ENCODE data around the gene MVD. TPM values are rescaled to one million over a fixed set of nuclear protein-coding genes. Genes with fewer than 3 reads are reported as not detected.

MVD gene
- polyA plus RNA-seq, 1 donor = 30.1 TPM

DNA sequence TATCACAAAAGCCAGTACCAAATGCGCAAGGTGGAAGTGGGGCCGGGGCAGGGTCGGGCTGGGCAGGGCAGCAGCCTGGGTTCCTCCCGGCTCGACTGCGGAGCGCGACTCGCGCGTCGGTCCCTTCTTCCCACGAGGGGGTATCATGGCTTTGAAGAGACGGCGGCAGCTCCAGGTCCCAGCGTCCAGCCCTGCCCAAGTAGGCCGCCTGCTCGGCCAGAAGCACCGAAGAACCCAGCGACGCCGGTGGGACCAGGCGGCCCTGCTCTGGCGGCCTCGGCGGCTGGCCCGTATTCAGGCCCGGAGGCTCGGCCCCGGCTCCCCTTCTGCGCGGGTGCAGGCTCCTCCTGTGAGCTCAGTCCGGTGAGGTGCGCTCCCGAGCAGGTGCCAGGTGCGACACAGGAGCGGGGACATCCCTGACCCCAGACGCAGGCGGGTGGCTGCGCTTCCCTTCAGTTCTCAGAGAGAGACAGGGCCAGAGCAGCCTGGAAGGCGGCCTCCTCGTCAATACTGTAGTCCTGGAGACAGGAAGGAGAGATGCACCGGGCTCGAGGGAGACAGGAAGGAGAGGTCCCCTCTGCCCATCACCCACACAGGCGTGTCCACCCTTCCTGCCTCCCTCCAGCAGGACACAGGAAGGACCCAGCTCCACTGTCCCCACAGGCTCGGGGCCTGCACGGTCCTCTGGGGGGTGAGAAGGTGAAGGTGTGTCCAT lies 34.4 kb upstream of the MVD start:
- DNase-seq (ENCODE audit: low read depth) = no peak

- DNase-seq (ENCODE audit: low read depth) = no peak
These were observed 33.5 kb upstream of the MVD start for GRCh38 chr16:88696441-88696840.

DNA sequence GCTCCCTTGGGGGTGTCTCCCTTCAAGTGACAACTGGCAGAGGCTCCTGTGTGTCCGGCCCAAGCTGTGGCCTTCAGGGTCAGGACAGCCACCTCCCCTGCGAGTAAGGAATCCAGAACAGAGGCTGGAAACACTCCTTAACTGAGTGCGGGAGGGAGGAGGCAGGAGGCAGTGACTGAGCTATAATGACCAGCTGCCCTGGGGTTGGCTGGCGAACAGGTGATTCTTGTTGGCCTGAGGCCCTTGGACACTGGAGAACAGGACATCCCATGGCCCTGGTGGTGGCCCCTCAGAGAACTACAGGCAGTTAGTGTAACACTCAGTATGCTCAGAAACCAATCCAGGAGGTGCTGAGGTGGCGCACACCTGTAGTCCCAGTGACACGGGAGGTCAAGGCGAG lies 32.9 kb upstream of the MVD start:
- no peak for DNase-seq (ENCODE audit: low read depth)

DNA sequence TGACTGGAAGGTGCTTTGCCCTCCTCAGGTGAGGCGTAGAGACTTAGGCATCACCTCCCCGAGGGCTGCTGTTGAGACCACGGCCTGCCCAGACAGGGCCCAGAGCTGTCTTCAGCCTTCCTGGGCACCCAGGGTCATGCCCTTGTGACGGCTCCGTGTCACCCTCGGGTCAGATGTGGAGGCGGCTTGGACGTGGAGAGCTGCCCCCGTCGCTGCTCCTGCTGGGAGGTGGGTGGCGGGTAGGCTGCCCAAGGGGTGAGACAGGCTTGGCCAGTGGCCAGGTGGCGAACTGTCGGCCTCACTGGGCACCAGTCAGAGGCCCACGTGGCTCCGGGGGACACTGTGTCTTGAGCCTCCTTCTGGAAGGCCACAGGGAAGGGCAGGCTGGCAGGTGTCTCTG lies 32.3 kb upstream of the MVD start:
- DNase-seq (ENCODE audit: low read depth) = no peak

DNA sequence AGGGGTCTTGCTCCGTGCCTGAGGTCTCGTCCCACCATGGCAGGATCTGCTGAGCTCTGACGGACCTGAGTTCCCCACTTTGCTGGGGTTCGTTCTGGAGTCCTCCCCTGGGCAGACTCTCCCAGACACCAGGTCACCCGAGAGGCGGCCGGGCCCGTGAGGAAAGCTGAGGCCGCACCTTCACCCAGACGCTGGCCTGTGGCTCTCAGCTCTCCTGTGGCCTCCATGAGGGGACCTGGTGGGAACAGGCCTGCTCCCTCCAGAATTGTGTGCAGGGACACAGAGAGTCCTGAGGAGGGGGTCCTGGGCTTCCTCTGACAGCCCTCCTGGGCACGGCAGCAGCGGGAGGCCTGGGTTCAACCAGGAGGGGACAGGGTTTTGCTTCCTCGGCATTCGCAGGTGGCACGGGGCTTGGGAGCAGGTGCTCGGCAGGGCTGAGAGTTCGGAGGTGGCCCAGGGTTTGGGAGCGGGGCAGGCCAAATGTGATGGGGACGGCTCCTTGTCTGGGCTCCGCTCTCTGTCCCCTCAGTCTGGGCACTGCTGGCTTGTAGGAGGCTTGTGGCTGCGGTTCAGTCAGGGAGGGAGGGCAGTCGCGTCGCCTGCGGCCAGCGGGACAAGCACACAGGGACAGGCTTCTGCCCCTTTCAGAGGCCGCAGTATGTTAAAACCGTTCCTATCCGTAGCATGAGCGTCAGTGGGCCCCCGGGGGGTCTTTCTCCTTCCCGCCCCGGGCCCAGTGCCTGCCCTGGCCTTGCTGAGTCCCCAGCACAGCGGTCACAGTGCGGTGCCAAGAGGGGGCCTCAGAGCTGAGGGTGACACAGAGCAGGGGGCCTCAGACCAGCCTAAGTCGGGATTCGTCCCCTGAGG lies 31.6 kb upstream of the MVD start:
- no peak for DNase-seq (ENCODE audit: low read depth)

- no peak for DNase-seq (ENCODE audit: low read depth)
These were observed 30.7 kb upstream of the MVD start for GRCh38 chr16:88693420-88694177.

DNA sequence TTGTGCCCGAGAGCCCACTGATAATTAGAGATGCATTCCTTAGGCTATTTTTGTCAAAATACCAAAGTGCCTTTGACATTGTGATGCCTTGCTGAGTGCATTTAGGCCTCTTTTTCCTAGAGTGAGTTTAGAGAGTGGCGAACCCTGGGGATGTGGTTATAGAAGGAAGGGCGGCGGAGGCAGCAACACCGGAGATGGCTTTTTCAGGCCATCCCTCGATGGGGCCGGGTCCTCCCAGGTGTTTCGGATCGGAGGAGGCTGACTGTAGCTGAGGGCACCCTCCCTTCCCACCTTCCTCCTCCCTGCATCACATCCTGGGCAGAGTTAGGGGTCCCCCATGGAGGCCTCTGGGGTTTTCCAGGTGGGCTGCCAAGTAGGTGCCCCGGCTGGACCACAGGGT lies 30.0 kb upstream of the MVD start:
- no peak for DNase-seq (ENCODE audit: low read depth)

- no peak for DNase-seq (ENCODE audit: low read depth)
These were observed 29.2 kb upstream of the MVD start for GRCh38 chr16:88691924-88692560.

DNA sequence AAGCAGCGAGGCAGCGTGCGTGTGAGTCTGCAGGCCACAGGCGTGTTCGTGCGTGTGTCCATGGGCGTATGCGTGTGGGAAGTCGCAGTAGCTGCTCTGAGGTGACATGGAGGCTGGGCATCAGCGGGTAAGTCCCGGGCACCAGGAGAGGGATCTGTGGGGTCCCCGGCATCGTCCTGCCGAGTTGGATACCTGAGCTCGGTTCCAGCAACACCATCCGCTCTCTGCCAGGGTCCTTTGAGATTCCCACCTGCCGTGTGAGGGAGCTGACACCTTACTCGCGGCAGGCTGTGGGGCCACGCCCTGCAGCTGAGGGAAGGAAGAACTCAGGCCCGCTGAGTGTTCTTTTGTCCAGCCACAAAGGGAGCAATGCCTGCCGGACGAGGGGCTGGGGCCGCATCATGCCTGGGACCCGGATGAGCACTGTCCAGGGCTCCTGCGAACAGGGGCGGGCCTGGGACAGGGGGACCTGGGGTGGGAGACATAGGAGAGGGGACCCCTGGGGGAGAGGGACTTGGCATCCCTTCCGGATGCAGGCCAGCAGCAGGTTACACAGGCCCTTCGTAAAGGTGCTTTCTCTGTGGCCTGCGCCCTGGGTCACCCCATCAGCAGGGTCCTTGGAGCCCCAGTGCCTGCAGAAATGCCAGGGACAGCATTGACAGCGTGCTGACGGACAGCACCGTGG lies 28.4 kb upstream of the MVD start:
- no peak for DNase-seq (ENCODE audit: low read depth)

- no peak for DNase-seq (ENCODE audit: low read depth)
These were observed 27.6 kb upstream of the MVD start for GRCh38 chr16:88690341-88691128.

DNA sequence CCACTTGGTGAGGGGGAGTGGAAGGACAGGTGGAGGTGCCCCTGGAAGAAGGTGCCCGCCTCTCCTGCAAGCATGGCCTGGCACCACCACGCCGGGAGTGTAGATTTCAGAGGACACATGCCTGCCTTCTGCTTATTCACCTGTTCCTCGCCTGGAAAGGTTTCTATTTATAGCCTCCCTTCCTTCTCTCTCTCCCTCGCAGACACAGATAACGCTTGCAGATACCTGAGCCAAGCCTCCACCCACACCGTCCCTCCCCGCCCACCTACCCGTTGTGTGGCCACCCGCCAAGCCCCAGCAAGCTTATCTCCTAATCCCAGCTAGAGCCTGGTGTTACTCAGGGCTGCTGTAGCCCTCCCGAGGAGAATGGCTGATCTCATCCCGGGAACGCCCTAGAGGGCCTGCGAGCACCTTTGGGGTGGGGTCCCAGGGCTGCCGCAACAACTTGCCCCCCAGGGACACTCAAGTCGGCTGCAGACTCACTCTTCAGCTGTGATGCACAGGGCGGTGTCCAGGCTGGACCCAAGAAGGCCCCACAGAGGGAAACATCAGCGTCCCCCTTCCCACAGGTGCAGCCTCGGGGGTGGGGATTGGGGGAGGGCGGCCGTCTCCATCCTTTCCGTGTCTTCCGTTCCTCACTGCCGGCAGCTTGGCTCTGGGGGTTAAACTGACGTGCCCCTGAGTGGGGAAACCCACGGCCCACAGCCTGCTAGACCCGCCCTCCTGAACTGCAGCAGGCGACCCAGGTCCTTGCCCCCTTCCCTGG lies 25.3 kb upstream of the MVD start:
- DNase-seq (ENCODE audit: low read depth) = no peak

DNA sequence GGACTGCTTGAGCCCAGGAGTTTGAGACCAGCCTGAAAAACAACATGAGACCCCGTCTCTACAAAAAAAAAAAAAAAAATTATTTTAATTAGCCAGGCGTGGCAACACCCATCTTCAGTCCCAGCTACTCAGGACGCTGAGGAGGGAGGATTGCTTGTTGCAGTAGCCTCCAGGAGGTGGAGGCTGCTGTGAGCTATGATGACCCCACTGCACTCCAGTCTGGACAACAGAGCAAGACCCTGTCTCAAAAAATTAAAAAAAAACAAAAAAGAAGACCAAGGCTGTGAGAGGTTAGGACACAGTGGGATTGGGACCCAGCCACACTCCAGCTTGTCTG lies 24.8 kb upstream of the MVD start:
- DNase-seq (ENCODE audit: low read depth) = no peak

DNA sequence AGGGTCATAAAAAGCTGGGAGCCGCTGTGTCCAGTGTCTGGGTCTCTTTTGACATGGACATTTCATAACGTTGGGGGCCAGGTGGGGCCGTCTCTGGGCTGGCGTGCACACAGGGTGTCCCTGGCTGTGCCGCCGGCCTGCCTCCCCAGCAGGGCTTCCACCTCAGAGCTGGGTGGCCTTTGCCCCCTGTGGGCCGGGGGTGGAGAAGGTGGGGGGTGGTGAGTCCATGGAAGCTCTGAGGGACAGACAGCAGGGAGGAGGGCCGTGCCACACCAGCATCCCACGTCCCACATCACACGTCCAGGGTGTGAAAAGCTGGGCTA lies 24.3 kb upstream of the MVD start:
- no peak for DNase-seq (ENCODE audit: low read depth)

DNA sequence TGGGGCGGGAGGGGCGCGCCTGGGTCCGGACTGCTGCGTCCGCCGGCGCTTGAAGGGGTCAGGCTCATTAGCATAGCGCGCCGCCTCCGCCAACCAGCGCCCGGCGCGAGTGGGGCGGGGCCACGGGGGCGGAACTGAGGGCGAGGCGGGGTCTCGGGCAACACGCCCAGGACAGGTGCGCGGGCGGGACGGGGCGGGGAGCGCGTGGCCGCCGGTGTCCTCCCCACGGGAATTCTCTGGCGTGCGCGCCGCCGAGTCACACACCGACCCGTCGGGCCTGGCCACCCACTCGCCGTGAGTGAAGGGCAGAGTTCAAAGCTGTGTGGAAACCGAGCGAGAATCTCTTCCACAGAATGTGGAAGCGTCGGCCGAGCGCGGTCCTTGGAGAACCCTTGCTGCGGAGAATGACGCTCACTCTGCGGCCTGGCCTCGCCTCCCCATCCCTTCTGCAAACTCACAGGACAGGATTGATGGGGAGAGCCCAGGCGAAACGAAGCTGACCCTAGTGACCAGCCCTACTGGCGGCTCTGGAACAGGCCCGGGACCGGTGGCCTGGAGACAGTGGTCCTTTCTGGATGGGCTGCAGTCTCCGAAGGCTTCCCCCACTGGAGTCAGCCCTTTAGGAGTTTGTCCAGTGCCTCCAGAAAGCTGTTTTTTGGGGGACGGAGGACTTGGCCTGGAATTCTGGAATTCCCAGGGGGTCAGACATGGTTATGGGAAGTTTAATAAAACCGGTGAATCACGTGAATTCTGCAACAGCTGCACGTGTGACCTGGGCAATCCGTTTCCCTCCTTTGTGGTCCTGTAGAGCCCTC lies 23.8 kb upstream of the MVD start, which contains the start of gene SNAI3:
Gene SNAI3 (minus strand): TSS at position 69 of the 815 bp plus-strand sequence. CDS start 101 bp downstream, outside the sequence.
- no peak for DNase-seq (ENCODE audit: low read depth)

- no peak for DNase-seq (ENCODE audit: low read depth)
These were observed 23.2 kb upstream of the MVD start for GRCh38 chr16:88686062-88686438.

GRCh38 chr16:88685156-88686061 lies 22.5 kb upstream of the MVD start:
- DNase-seq (ENCODE audit: low read depth) = no peak

DNA sequence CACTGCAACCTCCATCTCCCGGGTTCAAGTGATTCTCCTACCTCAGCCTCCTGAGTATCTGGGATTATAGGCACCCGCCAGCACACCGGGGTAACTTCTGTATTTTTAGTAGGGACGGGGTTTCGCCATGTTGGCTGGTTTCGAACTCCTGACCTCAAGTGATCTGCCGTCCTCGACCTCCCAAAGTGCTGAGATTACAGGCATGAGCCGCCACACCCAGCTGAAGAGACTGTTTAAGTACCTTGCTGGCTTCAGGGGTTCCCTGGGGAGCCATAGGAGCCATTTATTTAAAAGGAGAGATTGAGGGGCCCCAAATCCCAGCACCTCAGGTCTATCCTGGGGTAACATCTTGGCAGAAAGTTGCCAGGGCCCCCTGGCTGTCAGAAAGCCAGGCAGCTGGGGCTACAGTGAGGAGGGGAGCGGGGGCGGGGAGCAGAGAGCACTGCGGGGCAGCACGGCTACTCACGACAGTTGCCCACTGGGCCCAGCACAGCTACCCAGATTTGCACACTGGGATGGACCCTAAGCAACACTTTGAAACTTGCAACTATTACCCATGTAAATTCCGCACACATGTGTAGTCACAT lies 21.8 kb upstream of the MVD start:
- no peak for DNase-seq (ENCODE audit: low read depth)

Measured in forelimb muscle (tissue), 1 donor.